ENCODE results near the gene CCS.

The CCS gene

DNA sequence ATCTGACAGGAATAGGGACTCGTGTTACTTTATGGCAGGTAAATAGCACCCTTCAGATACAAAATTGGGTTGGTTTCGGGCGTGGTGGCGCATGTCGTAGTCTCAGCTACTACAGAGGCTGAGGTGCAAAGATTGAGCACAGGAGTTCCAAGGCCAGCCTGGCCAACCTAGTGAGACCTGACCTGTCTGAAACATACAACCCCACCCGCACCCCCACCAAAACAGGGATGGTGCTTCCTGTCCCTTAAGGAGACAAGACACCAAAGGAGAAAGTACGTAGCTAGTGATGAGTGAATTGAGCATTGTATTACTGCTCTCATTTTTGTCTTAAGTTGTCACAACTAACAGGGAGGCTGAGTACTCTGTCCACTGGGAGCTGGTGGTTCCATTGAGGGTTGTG lies 59.7 kb downstream of the CCS start:
- TF ChIP-seq NFIC (IDR thresholded peaks at IDR 0.05): no peak
- no peak for TF ChIP-seq REST (IDR thresholded peaks at IDR 0.05; ENCODE audit: low read depth)
- no peak for TF ChIP-seq TAF1 (IDR thresholded peaks at IDR 0.05; ENCODE audit: low read depth)
- TF ChIP-seq, protein P1, sequence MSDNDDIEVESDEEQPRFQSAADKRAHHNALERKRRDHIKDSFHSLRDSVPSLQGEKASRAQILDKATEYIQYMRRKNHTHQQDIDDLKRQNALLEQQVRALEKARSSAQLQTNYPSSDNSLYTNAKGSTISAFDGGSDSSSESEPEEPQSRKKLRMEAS (IDR thresholded peaks at IDR 0.05): no peak
- no peak for TF ChIP-seq TCF12 (IDR thresholded peaks at IDR 0.05; ENCODE audit: low read depth)
- no peak for TF ChIP-seq EP300 (IDR thresholded peaks at IDR 0.05; ENCODE audit: borderline replicate concordance)
- TF ChIP-seq USF1 (IDR thresholded peaks at IDR 0.05): no peak
- TF ChIP-seq FOXM1 (IDR thresholded peaks at IDR 0.05; ENCODE audit: borderline replicate concordance, low read depth): no peak
- no peak for TF ChIP-seq YY1 (IDR thresholded peaks at IDR 0.05; ENCODE audit: low read depth)
- no peak for TF ChIP-seq TEAD4 (IDR thresholded peaks at IDR 0.05)
- TF ChIP-seq RAD21 (IDR thresholded peaks at IDR 0.05; ENCODE audit: low read depth): no peak
- no peak for TF ChIP-seq CEBPB (IDR thresholded peaks at IDR 0.05)
- no peak for TF ChIP-seq ZBTB7A (IDR thresholded peaks at IDR 0.05; ENCODE audit: low read depth)
- no peak for TF ChIP-seq EGR1 (IDR thresholded peaks at IDR 0.05)
- no peak for TF ChIP-seq CREB1 (IDR thresholded peaks at IDR 0.05; ENCODE audit: low read depth)

- no peak for TF ChIP-seq TAF1 (IDR thresholded peaks at IDR 0.05; ENCODE audit: low read depth)
- TF ChIP-seq FOXM1 (IDR thresholded peaks at IDR 0.05; ENCODE audit: borderline replicate concordance, low read depth): no peak
- TF ChIP-seq EGR1 (IDR thresholded peaks at IDR 0.05): no peak
- TF ChIP-seq EP300 (IDR thresholded peaks at IDR 0.05; ENCODE audit: borderline replicate concordance): no peak
- TF ChIP-seq, protein P1 (IDR thresholded peaks at IDR 0.05): no peak
- no peak for TF ChIP-seq TCF12 (IDR thresholded peaks at IDR 0.05; ENCODE audit: low read depth)
- TF ChIP-seq REST (IDR thresholded peaks at IDR 0.05; ENCODE audit: low read depth): no peak
- TF ChIP-seq CREB1 (IDR thresholded peaks at IDR 0.05; ENCODE audit: low read depth): no peak
- no peak for TF ChIP-seq USF1 (IDR thresholded peaks at IDR 0.05)
These were observed 60.1 kb downstream of the CCS start for GRCh38 chr11:66653123-66653522.
